OCI-LY3 (cell line): ENCODE measurements around the gene LYZ.

Experiments
- H2AFZ ChIP-seq: fragments of 200-600, 300-600 bp; shearing (Covaris generic); 2 replicates; pipeline ENCODE4 v1.6.0; 2014; ENCODE audit warnings: antibody characterized with exemption, low read depth, low read length
- H3K27ac ChIP-seq: fragments of 200-600, 300-600 bp; sonication (generic); 2 replicates; pipeline ENCODE4 v1.5.1; 2014; ENCODE audit warnings: mild to moderate bottlenecking, low read length, moderate library complexity, mixed read lengths
- H3K27me3 ChIP-seq: fragments of 200-600, 300-600 bp; sonication (generic); 2 replicates; pipeline ENCODE4 v1.6.1; 2014; ENCODE audit warnings: low read depth, low read length, mixed read lengths
- H3K36me3 ChIP-seq: fragments of 200-600, 300-600 bp; sonication (generic); replicated peaks from 2 replicates; pipeline ENCODE3; 2014; ENCODE audit warnings: low read depth, low read length, mixed read lengths
- H3K4me1 ChIP-seq: fragments of 300-600, 200-600 bp; sonication (generic); 2 replicates; pipeline ENCODE4 v1.6.1; 2014; ENCODE audit warnings: low read length, mixed read lengths
- H3K4me2 ChIP-seq: fragments of 200-600, 300-600 bp; sonication (generic); 2 replicates; pipeline ENCODE4 v1.6.1; 2014; ENCODE audit warnings: low read length, mixed read lengths
- H3K4me3 ChIP-seq: fragments of 300-600, 200-600 bp; sonication (generic); 2 replicates; pipeline ENCODE4 v1.5.1; 2014; ENCODE audit warnings: antibody characterized with exemption, mild to moderate bottlenecking, low read length, moderate library complexity
- H3K79me2 ChIP-seq: fragments of 300-600, 200-600 bp; shearing (Covaris generic); 2 replicates; pipeline ENCODE4 v1.6.1; 2014; ENCODE audit warnings: mild to moderate bottlenecking, low read length, mixed read lengths
- H3K9ac ChIP-seq: fragments of 300-600, 200-600 bp; shearing (Covaris generic); 2 replicates; pipeline ENCODE4 v1.6.0; 2014; ENCODE audit warnings: mild to moderate bottlenecking, low read length, moderate library complexity
- H3K9me3 ChIP-seq: fragments of 200-600, 300-600 bp; shearing (Covaris generic); 2 replicates; pipeline ENCODE4 v1.6.1; 2014; ENCODE audit warnings: low read length, mixed read lengths; ENCODE audit not compliant: insufficient read depth
- H4K20me1 ChIP-seq: fragments of 200-600, 300-600 bp; sonication (generic); 2 replicates; pipeline ENCODE4 v1.6.1; 2016; ENCODE audit warnings: low read length, mixed read lengths; ENCODE audit not compliant: insufficient read depth
- CTCF ChIP-seq: fragments of 200-600, 300-600 bp; sonication (generic); IDR thresholded peaks from 2 replicates; pipeline ENCODE4 v1.5.1; 2014; ENCODE audit warnings: antibody characterized with exemption, low read length, low read depth
- EZH2phosphoT487 ChIP-seq: fragments of 200-600 bp; shearing (Covaris generic); IDR thresholded peaks from 2 replicates; pipeline ENCODE4 v1.6.1; 2018; ENCODE audit warnings: antibody characterized with exemption, mixed run types, low read depth

LYZ gene

DNA sequence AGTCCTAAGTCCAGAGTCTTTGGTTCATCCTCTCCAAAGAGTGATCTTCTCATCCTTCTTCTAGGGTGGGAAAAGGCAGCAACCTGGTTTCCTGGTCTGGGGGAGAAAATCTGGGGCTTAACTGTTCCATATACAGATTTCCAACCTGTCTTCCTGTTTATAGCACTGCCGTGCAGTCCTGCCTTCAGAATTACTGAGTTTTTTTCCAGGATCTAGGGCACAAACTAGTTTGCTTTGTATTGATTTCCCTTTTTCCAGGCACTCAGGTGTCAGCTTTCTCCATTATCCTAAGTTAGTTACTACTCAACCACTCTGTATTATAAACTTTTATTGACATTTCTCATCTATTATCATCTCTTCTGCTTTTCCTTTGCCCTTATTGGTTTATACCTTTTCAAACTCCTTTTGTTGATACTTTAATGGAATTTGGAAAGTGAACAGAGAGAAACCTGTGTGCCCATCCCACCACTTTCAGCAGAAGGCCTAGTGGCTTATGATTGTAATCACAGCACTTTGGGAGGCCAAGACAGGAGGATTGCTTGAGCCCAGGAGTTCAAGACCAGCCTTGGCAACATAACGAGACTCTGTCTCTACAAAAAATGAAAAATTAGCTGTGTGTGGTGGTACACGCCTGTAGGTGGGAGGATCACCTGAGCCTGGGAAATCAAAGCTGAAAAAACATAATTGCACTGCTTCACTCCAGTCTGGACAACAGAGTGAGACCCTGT, 4.1 kb upstream of the LYZ start:
- Histone ChIP-seq H3K27me3 (no peaks in the 10 kb centered on the region), H2AFZ (no peak overlapping the region), H3K9me3 (no peaks in the 10 kb centered on the region), H3K9ac (no peak overlapping the region), H4K20me1 (no peaks in the 10 kb centered on the region), H3K27ac (no peak overlapping the region), H3K4me3 (no peak overlapping the region), H3K79me2 (no peaks in the 10 kb centered on the region), H3K36me3 (no peaks in the 10 kb centered on the region), H3K4me1 (peaks cover 3% of the 10 kb centered on the region), H3K4me2 (no peak overlapping the region)
- TF ChIP-seq CTCF (no peak), EZH2phosphoT487 (no peak)

DNA sequence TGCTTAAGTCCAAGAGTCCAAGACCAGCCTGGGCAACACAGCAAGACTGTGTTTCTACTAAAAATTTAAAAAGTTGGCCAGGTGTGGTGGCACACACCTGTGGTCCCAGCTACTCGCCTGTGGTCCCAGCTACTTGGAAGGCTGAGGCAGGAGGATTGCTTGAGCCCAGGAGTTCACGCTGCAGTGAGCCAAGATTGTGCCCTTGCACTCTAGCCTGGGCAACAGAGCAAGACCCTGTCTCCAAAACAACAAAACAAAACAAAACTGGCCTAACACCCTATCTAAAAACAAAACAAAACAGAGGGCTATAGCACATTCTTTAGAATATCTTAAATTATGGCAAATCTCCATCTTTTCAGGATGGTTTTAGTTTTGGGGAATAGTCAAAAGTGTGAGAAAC, 3.1 kb upstream of the LYZ start:
- Histone ChIP-seq H3K4me3 (no peak overlapping the region), H3K4me2 (no peak overlapping the region), H3K9me3 (no peaks in the 10 kb centered on the region), H2AFZ (no peak overlapping the region), H3K79me2 (no peaks in the 10 kb centered on the region), H4K20me1 (no peaks in the 10 kb centered on the region), H3K9ac (no peak overlapping the region), H3K27me3 (no peaks in the 10 kb centered on the region), H3K27ac (no peak overlapping the region), H3K36me3 (no peaks in the 10 kb centered on the region), H3K4me1 (no peaks in the 10 kb centered on the region)
- TF ChIP-seq EZH2phosphoT487, result no peak
- no peak for TF ChIP-seq CTCF

DNA sequence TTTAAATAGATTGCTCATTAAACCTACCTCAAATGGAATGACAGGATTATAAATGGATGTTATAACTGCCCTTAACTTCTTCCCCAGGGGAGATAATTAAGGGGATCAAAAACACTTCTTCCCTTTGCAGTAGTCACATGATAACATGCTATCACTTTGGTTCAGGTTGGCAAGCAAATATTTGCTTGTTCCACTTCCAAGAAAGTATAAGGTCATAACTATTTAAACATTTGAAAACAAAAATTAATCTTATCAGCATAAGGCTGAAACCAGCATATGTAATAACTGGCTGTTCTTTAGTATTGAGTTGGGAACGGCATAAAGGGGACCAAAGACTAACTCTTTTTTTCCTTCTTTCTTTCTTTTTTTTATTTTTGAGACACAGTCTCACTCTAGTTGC, 2.4 kb upstream of the LYZ start:
- H3K4me2 ChIP-seq, result no peak overlapping the region

More for the DNA sequence above, 2.4 kb upstream of the LYZ start:
- Histone ChIP-seq H4K20me1 (no peaks in the 10 kb centered on the region), H3K27me3 (no peaks in the 10 kb centered on the region), H3K9ac (no peak overlapping the region), H3K36me3 (no peaks in the 10 kb centered on the region), H3K4me1 (no peaks in the 10 kb centered on the region), H3K9me3 (no peaks in the 10 kb centered on the region), H2AFZ (no peak overlapping the region), H3K79me2 (no peaks in the 10 kb centered on the region), H3K4me3 (no peak overlapping the region), H3K27ac (no peak overlapping the region)
- no peak for TF ChIP-seq CTCF
